HCT116 (cell line): ENCODE data around the gene LIMD2. TPM values are rescaled to one million over a fixed set of nuclear protein-coding genes. Genes with fewer than 3 reads are reported as not detected.

Experiments
- ATAC-seq: fragments of 200-7000 bp; cut with Tn5 transposase; 2 replicates; pipeline ENCODE4 v1.9.1; 2020; ENCODE audit warnings: mild to moderate bottlenecking, moderate library complexity
- BruUV-seq: library from RNA; stranded (reverse); fragments of 400-500 nt; replicated peaks from 2 replicates; lab custom pipeline; 2021; lab: Mats Ljungman, UMichigan
- CTCF ChIA-PET: fragments of 300-600 bp; sonication (Branson Sonifier 250); formaldehyde crosslinking; loops from one replicate; lab custom pipeline; 2021; ENCODE audit warnings: antibody characterized with exemption; lab: Charles Lee
- POLR2A ChIA-PET: fragments of 300-600, 350-600 bp; sonication (Branson Sonifier 250); formaldehyde crosslinking; loops from one replicate; lab custom pipeline; 2021; ENCODE audit warnings: antibody characterized with exemption; lab: Charles Lee
- RAD21 ChIA-PET, 2 experiments: fragments of 300-600 bp; sonication (Branson Sonifier 250); formaldehyde crosslinking; loops; one replicate each; lab custom pipeline; 2023; ENCODE audit warnings: low total read pairs in 2 of 2; ENCODE audit not compliant: uncharacterized antibody in 2 of 2, unreplicated experiment in 2 of 2, low non-redundant PET in 1 of 2; lab: Charles Lee
- DNase-seq: peaks from one replicate; pipeline ENCODE4 v3.0.0-alpha.2; 2010; ENCODE audit warnings: low read depth, low spot score
- H2AFZ ChIP-seq: fragments of 200-600 bp; shearing (Covaris generic), sonication (generic); 2 replicates; pipeline ENCODE4 v1.6.1; 2017; ENCODE audit warnings: low read depth, mixed run types, mixed read lengths, antibody characterized with exemption, low read length; ENCODE audit not compliant: poor library complexity, severe bottlenecking
- H3K27ac ChIP-seq: 2 replicates; pipeline ENCODE4 v1.5.1; 2012; ENCODE audit warnings: low read depth, low read length
- H3K27me3 ChIP-seq: fragments of 200-600 bp; sonication (generic); 2 replicates; pipeline ENCODE4 v1.6.1; 2016; ENCODE audit warnings: mixed run types, low read length, mixed read lengths; ENCODE audit not compliant: insufficient read depth
- H3K36me3 ChIP-seq, 2 experiments: fragments of 200-500 bp in 1 of 2; fragments of 200-600 bp in 1 of 2; sonication (Bioruptor generic) in 1 of 2; sonication (generic) in 1 of 2; 2 replicates each; pipeline versions ENCODE4 v1.5.1 to v1.6.1; 2014 to 2016; ENCODE audit warnings: low read length in 2 of 2, inconsistent platforms in 1 of 2, mixed read lengths in 1 of 2, mixed run types in 1 of 2; ENCODE audit not compliant: insufficient read depth in 2 of 2, control insufficient read depth in 1 of 2
- H3K4me1 ChIP-seq, 2 experiments: fragments of 200-600 bp in 1 of 2; sonication (generic) in 1 of 2; 2 replicates each; pipeline versions ENCODE4 v1.5.1 to v1.6.1; 2012 to 2017; ENCODE audit warnings: low read length in 2 of 2, inconsistent platforms in 1 of 2, mild to moderate bottlenecking in 1 of 2, mixed read lengths in 1 of 2, mixed run types in 1 of 2, moderate library complexity in 1 of 2; ENCODE audit not compliant: insufficient read depth in 2 of 2, control insufficient read depth in 1 of 2
- H3K4me2 ChIP-seq: fragments of 200-600 bp; sonication (generic); 2 replicates; pipeline ENCODE4 v1.6.1; 2017; ENCODE audit warnings: mixed run types, low read length, mixed read lengths
- H3K4me3 ChIP-seq, 2 experiments: fragments of 200-600 bp in 1 of 2; sonication (generic) in 1 of 2; replicated peaks in 1 of 2; 2 replicates each; pipeline ENCODE4 v1.5.1; 2011 to 2016; ENCODE audit warnings: low read length in 2 of 2, control low read depth in 1 of 2, low read depth in 1 of 2, mild to moderate bottlenecking in 1 of 2, mixed read lengths in 1 of 2, mixed run types in 1 of 2
- H3K79me2 ChIP-seq: fragments of 200-600 bp; sonication (generic); 2 replicates; pipeline ENCODE4 v1.6.1; 2017; ENCODE audit warnings: mild to moderate bottlenecking, mixed run types, low read length, moderate library complexity, mixed read lengths; ENCODE audit not compliant: insufficient read depth
- H3K9ac ChIP-seq: fragments of 200-600 bp; sonication (generic); 2 replicates; pipeline ENCODE4 v1.6.1; 2016; ENCODE audit warnings: low read length, mixed read lengths
- H3K9me2 ChIP-seq: fragments of 200-600 bp; sonication (generic), shearing (Covaris generic); 2 replicates; pipeline ENCODE4 v1.6.1; 2017; ENCODE audit warnings: mixed run types, mild to moderate bottlenecking, moderate library complexity; ENCODE audit not compliant: insufficient read depth
- H3K9me3 ChIP-seq, 2 experiments: fragments of 200-500 bp in 1 of 2; fragments of 200-600 bp in 1 of 2; sonication (Bioruptor generic) in 1 of 2; sonication (generic) in 1 of 2; 2 replicates each; pipeline ENCODE4 v1.6.1; 2014 to 2017; ENCODE audit warnings: low read length in 2 of 2, mixed read lengths in 2 of 2, inconsistent platforms in 1 of 2, low read depth in 1 of 2, mild to moderate bottlenecking in 1 of 2, mixed run types in 1 of 2, moderate library complexity in 1 of 2; ENCODE audit not compliant: control insufficient read depth in 1 of 2, insufficient read depth in 1 of 2
- H4K20me1 ChIP-seq: fragments of 200-600 bp; sonication (generic), shearing (Covaris generic); 2 replicates; pipeline ENCODE4 v1.6.1; 2017; ENCODE audit warnings: mixed run types, mild to moderate bottlenecking, moderate library complexity; ENCODE audit not compliant: insufficient read depth
- CEBPB ChIP-seq: IDR thresholded peaks from 2 replicates; pipeline ENCODE4 v1.6.1; 2012; ENCODE audit warnings: low read depth
- EGR1 ChIP-seq: IDR thresholded peaks from 2 replicates; pipeline ENCODE4 v1.6.1; 2012; ENCODE audit warnings: low read depth
- FOSL1 ChIP-seq: IDR thresholded peaks from 2 replicates; pipeline ENCODE4 v1.6.1; 2012; ENCODE audit warnings: low read depth
- JUND ChIP-seq: IDR thresholded peaks from 2 replicates; pipeline ENCODE4 v1.6.1; 2012
- REST ChIP-seq: IDR thresholded peaks from 2 replicates; pipeline ENCODE4 v1.6.1; 2012; ENCODE audit warnings: low read depth
- SIN3A ChIP-seq: IDR thresholded peaks from 2 replicates; pipeline ENCODE4 v1.6.1; 2012; ENCODE audit warnings: low read depth
- SP1 ChIP-seq: IDR thresholded peaks from 2 replicates; pipeline ENCODE4 v1.6.1; 2012; ENCODE audit warnings: low read depth
- YY1 ChIP-seq: IDR thresholded peaks from 2 replicates; pipeline ENCODE4 v1.6.1; 2011; ENCODE audit warnings: low read length, low read depth, moderate library complexity, mild to moderate bottlenecking; ENCODE audit not compliant: insufficient replicate concordance; ENCODE audit errors: extremely low read depth
- ZBTB33 ChIP-seq: IDR thresholded peaks from 2 replicates; pipeline ENCODE4 v1.6.1; 2011; ENCODE audit warnings: mild to moderate bottlenecking, low read length, moderate library complexity; ENCODE audit not compliant: insufficient replicate concordance; ENCODE audit errors: extremely low read depth
- ZFX ChIP-seq: fragments of 450-650 bp; IDR thresholded peaks from 2 replicates; pipeline ENCODE4 v1.6.1; 2017
- intact Hi-C: fragments of 100-400 bp; cut with micrococcal nuclease; formaldehyde crosslinking; loops from 2 replicates; pipeline ENCODE4 v1.10.0; 2022
- total RNA-seq: library from RNA; stranded (reverse); gene quantifications from one replicate; pipeline ENCODE4 v1.2.1, GENCODE V29; 2021; ENCODE audit not compliant: unreplicated experiment

Gene LIMD2
- total RNA-seq, 1 experiment from 2014 or later, result 8.4 TPM

GRCh38 chr17:63647936-63648335 is 52.0 kb downstream of the LIMD2 start:
- no TSS peak for BruUV-seq
- ATAC-seq (no peak), DNase-seq (no peak)
- Histone ChIP-seq H3K79me2 (no peaks in the 10 kb centered on the region), H3K9me3 (no peaks in the 10 kb centered on the region), H3K36me3 (no peaks in the 10 kb centered on the region), H3K9ac (no peak overlapping the region), H3K4me2 (no peak overlapping the region), H3K4me3 (no peak overlapping the region), H3K4me1 (peaks cover 8 to 13% of the 10 kb centered on the region in 2 experiments; a peak in 3 of 4 replicates), H2AFZ (no peak overlapping the region), H3K9me2 (no peaks in the 10 kb centered on the region), H3K27ac (no peak overlapping the region), H4K20me1 (no peaks in the 10 kb centered on the region), H3K27me3 (no peaks in the 10 kb centered on the region)
- ChIA-PET POLR2A (no interaction called here), CTCF (no interaction called here), RAD21 (no interaction called here)
- intact Hi-C loops, result no loop called here
- no peak for TF ChIP-seq ZBTB33
- TF ChIP-seq SP1, result no peak
- TF ChIP-seq EGR1, result no peak
- TF ChIP-seq ZFX, result no peak
- no peak for TF ChIP-seq FOSL1
- no peak for TF ChIP-seq YY1
- TF ChIP-seq JUND, result no peak
- no peak for TF ChIP-seq REST
- TF ChIP-seq SIN3A, result no peak
- TF ChIP-seq CEBPB, result no peak
